IgD-negative memory B cell (primary cell): Measurements from ENCODE around the gene FOXA2. TPM values are rescaled to one million over a fixed set of nuclear protein-coding genes. Genes with fewer than 3 reads are reported as not detected.
"Not testable (repeated sequence)": the region's sequence is repeated elsewhere in the genome, so short reads cannot be mapped to it uniquely, and the experiment has no call there.

Experiments
- H3K27ac Mint-ChIP-seq, 3 donors: one replicate each; pipeline ENCODE4 v1.8.0; 2020 to 2022; ENCODE audit warnings: mild to moderate bottlenecking in 3 of 3, mixed read lengths in 3 of 3, moderate library complexity in 1 of 3
- H3K27me3 Mint-ChIP-seq: one replicate; pipeline ENCODE4 v1.8.0; 2021; ENCODE audit warnings: mixed read lengths
- H3K36me3 Mint-ChIP-seq: one replicate; pipeline ENCODE4 v1.8.0; 2020; ENCODE audit warnings: mild to moderate bottlenecking, mixed read lengths
- H3K4me1 Mint-ChIP-seq, 3 donors: one replicate each; pipeline ENCODE4 v1.8.0; 2020 to 2022; ENCODE audit warnings: mixed read lengths in 3 of 3, mild to moderate bottlenecking in 1 of 3
- H3K4me3 Mint-ChIP-seq, 4 donors: one replicate each; pipeline ENCODE4 v1.8.0; 2020 to 2022; ENCODE audit warnings: mild to moderate bottlenecking in 4 of 4, mixed read lengths in 4 of 4, moderate library complexity in 3 of 4
- H3K9me3 Mint-ChIP-seq, 3 donors: one replicate each; pipeline ENCODE4 v1.8.0; 2020 to 2021; ENCODE audit warnings: mixed read lengths in 3 of 3, mild to moderate bottlenecking in 1 of 3
- polyA plus RNA-seq: library from polyadenylated mRNA; unstranded; fragments of 300-500 nt; fragmentation: Illumina TruSeq; gene quantifications from one replicate; pipeline ENCODE4 v1.2.3, GENCODE V29; 2021

FOXA2 gene
- polyA plus RNA-seq, 1 donor from 2014 or later, result not detected

GRCh38 chr20:22563062-22563965 is 21.1 kb downstream of the FOXA2 start:
- H3K27me3 Mint-ChIP-seq, result peaks cover 39% of the 10 kb centered on the region
- H3K27ac Mint-ChIP-seq, result no peak overlapping the region
- no peak overlapping the region for H3K4me3 Mint-ChIP-seq
- H3K9me3 Mint-ChIP-seq, result peaks cover 0 to 3% (median 3%) of the 10 kb centered on the region in 3 donors
- H3K4me1 Mint-ChIP-seq, result peaks cover 0 to 3% (median 0%) of the 10 kb centered on the region in 3 donors
- H3K36me3 Mint-ChIP-seq, result no peaks in the 10 kb centered on the region

GRCh38 chr20:22562620-22563019 is 21.8 kb downstream of the FOXA2 start:
- Mint-ChIP-seq H3K9me3 (peaks cover 0 to 3% (median 3%) of the 10 kb centered on the region in 3 donors), H3K36me3 (no peaks in the 10 kb centered on the region), H3K27ac (no peak overlapping the region), H3K27me3 (peaks cover 32% of the 10 kb centered on the region), H3K4me1 (peaks cover 0 to 3% (median 0%) of the 10 kb centered on the region in 3 donors), H3K4me3 (no peak overlapping the region)

- Mint-ChIP-seq H3K27ac (no peak overlapping the region), H3K9me3 (peaks cover 0 to 3% (median 0%) of the 10 kb centered on the region in 3 donors), H3K4me1 (peaks cover 0 to 3% (median 0%) of the 10 kb centered on the region in 3 donors), H3K36me3 (no peaks in the 10 kb centered on the region), H3K4me3 (no peak overlapping the region), H3K27me3 (peaks cover 30% of the 10 kb centered on the region)
Observed at GRCh38 chr20:22561965-22562577, 22.3 kb downstream of the FOXA2 start.

- H3K4me1 Mint-ChIP-seq, result peaks cover 0 to 3% (median 0%) of the 10 kb centered on the region in 3 donors
- H3K9me3 Mint-ChIP-seq, result peaks cover 0 to 4% (median 0%) of the 10 kb centered on the region in 3 donors
- H3K4me3 Mint-ChIP-seq, result no peak overlapping the region
- H3K27ac Mint-ChIP-seq, result no peak overlapping the region
- H3K36me3 Mint-ChIP-seq, result no peaks in the 10 kb centered on the region
- peaks cover 29% of the 10 kb centered on the region for H3K27me3 Mint-ChIP-seq
Observed at GRCh38 chr20:22560817-22561216, 23.6 kb downstream of the FOXA2 start.

- peaks cover 29% of the 10 kb centered on the region for H3K27me3 Mint-ChIP-seq
- H3K9me3 Mint-ChIP-seq, result peaks cover 0 to 8% (median 0%) of the 10 kb centered on the region in 3 donors
- H3K4me1 Mint-ChIP-seq, result peaks cover 0 to 3% (median 0%) of the 10 kb centered on the region in 3 donors
- no peak overlapping the region for H3K27ac Mint-ChIP-seq
- H3K4me3 Mint-ChIP-seq, result no peak overlapping the region
- no peaks in the 10 kb centered on the region for H3K36me3 Mint-ChIP-seq
Observed at GRCh38 chr20:22559711-22560318, 24.6 kb downstream of the FOXA2 start.

GRCh38 chr20:22557403-22558276 is 26.7 kb downstream of the FOXA2 start:
- no peak overlapping the region for H3K27ac Mint-ChIP-seq
- H3K27me3 Mint-ChIP-seq, result peaks cover 22% of the 10 kb centered on the region
- no peaks in the 10 kb centered on the region for H3K36me3 Mint-ChIP-seq
- H3K4me1 Mint-ChIP-seq, result peaks cover 0 to 3% (median 0%) of the 10 kb centered on the region in 3 donors
- no peak overlapping the region for H3K4me3 Mint-ChIP-seq
- H3K9me3 Mint-ChIP-seq, result peaks cover 0 to 11% (median 3%) of the 10 kb centered on the region in 3 donors

GRCh38 chr20:22556565-22557056 is 27.8 kb downstream of the FOXA2 start:
- Mint-ChIP-seq H3K4me1 (peaks cover 0 to 1% (median 0%) of the 10 kb centered on the region in 3 donors), H3K27me3 (peaks cover 17% of the 10 kb centered on the region), H3K36me3 (no peaks in the 10 kb centered on the region)

GRCh38 chr20:22555791-22556564 is 28.4 kb downstream of the FOXA2 start:
- H3K9me3 Mint-ChIP-seq, result peaks cover 0 to 8% (median 3%) of the 10 kb centered on the region in 3 donors

More at GRCh38 chr20:22556565-22557056, 27.8 kb downstream of the FOXA2 start:
- Mint-ChIP-seq H3K27ac (no peak overlapping the region), H3K4me3 (no peak overlapping the region), H3K9me3 (peaks cover 0 to 9% (median 3%) of the 10 kb centered on the region in 3 donors)

GRCh38 chr20:22554391-22554790 is 30.0 kb downstream of the FOXA2 start:
- H3K4me1 Mint-ChIP-seq, result no peaks in the 10 kb centered on the region
- no peak overlapping the region for H3K4me3 Mint-ChIP-seq
- peaks cover 0 to 12% (median 3%) of the 10 kb centered on the region in 3 donors for H3K9me3 Mint-ChIP-seq
- H3K36me3 Mint-ChIP-seq, result no peaks in the 10 kb centered on the region
- H3K27ac Mint-ChIP-seq, result no peak overlapping the region
- peaks cover 4% of the 10 kb centered on the region for H3K27me3 Mint-ChIP-seq

More at GRCh38 chr20:22555791-22556564, 28.4 kb downstream of the FOXA2 start:
- Mint-ChIP-seq H3K4me3 (no peak overlapping the region), H3K4me1 (no peaks in the 10 kb centered on the region), H3K36me3 (no peaks in the 10 kb centered on the region), H3K27ac (no peak overlapping the region), H3K27me3 (peaks cover 12% of the 10 kb centered on the region)

GRCh38 chr20:22550514-22550913 is 33.9 kb downstream of the FOXA2 start:
- H3K36me3 Mint-ChIP-seq, H3K27ac Mint-ChIP-seq, H3K4me1 Mint-ChIP-seq, H3K27me3 Mint-ChIP-seq, H3K4me3 Mint-ChIP-seq, H3K9me3 Mint-ChIP-seq: not testable (repeated sequence)

- Mint-ChIP-seq H3K9me3 (peaks cover 2 to 9% (median 5%) of the 10 kb centered on the region in 3 donors), H3K27me3 (no peaks in the 10 kb centered on the region), H3K4me3 (no peak overlapping the region), H3K36me3 (no peaks in the 10 kb centered on the region), H3K27ac (no peak overlapping the region), H3K4me1 (no peaks in the 10 kb centered on the region)
Observed at GRCh38 chr20:22548040-22548439, 36.3 kb downstream of the FOXA2 start.

- Mint-ChIP-seq H3K4me3 (no peak overlapping the region), H3K9me3 (peaks cover 2 to 6% (median 5%) of the 10 kb centered on the region in 3 donors), H3K4me1 (no peaks in the 10 kb centered on the region), H3K27ac (no peak overlapping the region), H3K36me3 (no peaks in the 10 kb centered on the region), H3K27me3 (no peaks in the 10 kb centered on the region)
Observed at GRCh38 chr20:22546344-22546743, 38.0 kb downstream of the FOXA2 start.

- Mint-ChIP-seq H3K9me3 (peaks cover 2 to 6% (median 5%) of the 10 kb centered on the region in 3 donors), H3K27me3 (no peaks in the 10 kb centered on the region), H3K4me3 (no peak overlapping the region), H3K36me3 (no peaks in the 10 kb centered on the region), H3K27ac (no peak overlapping the region), H3K4me1 (no peaks in the 10 kb centered on the region)
Observed at GRCh38 chr20:22545045-22545444, 39.3 kb downstream of the FOXA2 start.
